ENCODE measurements around the gene ADAMTS12. TPM values are rescaled to one million over a fixed set of nuclear protein-coding genes. Genes with fewer than 3 reads are reported as not detected.

The ADAMTS12 gene
- total and polyA plus RNA-seq, 2 of the 8 experiments (the other 6 are each of a cell fraction or from before 2014, with no cell fraction given): 6.4 to 12.8 TPM

- Histone ChIP-seq H2BK15ac (ENCODE audit: low read length) (no peak overlapping the region), H4K20me1 (replicated peaks in 1 of 2; ENCODE audit: control insufficient read depth in 1 of 2, insufficient read depth in 2 of 2, low read length in 2 of 2) (no peaks in the 10 kb centered on the region), H3K56ac (replicated peaks; ENCODE audit: insufficient read length, low read depth, low read length) (peak overlapping the region; percentile 47), H3K4me3 (ENCODE audit: extremely low read depth in 1 of 4, insufficient read depth in 2 of 4, low read depth in 3 of 4, low read length in 4 of 4) (no peak overlapping the region), H3K23me2 (ENCODE audit: low read depth, low read length) (no peaks in the 10 kb centered on the region), H3K27me3 (replicated peaks in 1 of 4; ENCODE audit: control insufficient read depth in 3 of 4, extremely low read depth in 1 of 4, insufficient read depth in 3 of 4, low read length in 3 of 4) (no peaks in the 10 kb centered on the region), H3K9ac (replicated peaks in 1 of 4; ENCODE audit: extremely low read depth in 1 of 4, low read depth in 3 of 4, low read length in 3 of 4) (no peak overlapping the region), H3K4me1 (replicated peaks in 1 of 4; ENCODE audit: control insufficient read depth in 3 of 4, insufficient read depth in 4 of 4, low read length in 3 of 4) (no peaks in the 10 kb centered on the region), H4K5ac (ENCODE audit: insufficient read length, low read depth, low read length) (no peak overlapping the region), H3K79me2 (ENCODE audit: control insufficient read depth in 1 of 2, insufficient read depth in 2 of 2, low read length in 2 of 2) (no peaks in the 10 kb centered on the region), H3K9me3 (ENCODE audit: insufficient read depth in 2 of 2, low read depth in 1 of 2, low read length in 1 of 2) (no peaks in the 10 kb centered on the region), H3K4ac (replicated peaks; ENCODE audit: insufficient read length, low read depth, low read length) (no peak overlapping the region), H2BK5ac (ENCODE audit: low read depth, low read length) (no peak overlapping the region), H3K14ac (ENCODE audit: insufficient read length) (no peak overlapping the region), H2BK120ac (replicated peaks; ENCODE audit: low read depth, low read length) (no peak overlapping the region), H2AK5ac (ENCODE audit: low read depth, low read length) (no peak overlapping the region), H3K79me1 (ENCODE audit: low read depth, low read length) (no peaks in the 10 kb centered on the region), H3K36me3 (ENCODE audit: control insufficient read depth in 2 of 4, insufficient read depth in 4 of 4, low read length in 3 of 4) (no peaks in the 10 kb centered on the region), H3K27ac (ENCODE audit: low read depth, low read length) (no peak overlapping the region), H2BK20ac (ENCODE audit: low read length) (no peak overlapping the region), H3K23ac (ENCODE audit: insufficient read length) (no peak overlapping the region), H4K91ac (replicated peaks; ENCODE audit: insufficient read length, low read length) (no peak overlapping the region), H2BK12ac (ENCODE audit: low read depth, low read length) (no peak overlapping the region), H2AFZ (ENCODE audit: low read length) (no peak overlapping the region), H3K4me2 (ENCODE audit: insufficient read depth in 1 of 2, low read depth in 2 of 2, low read length in 2 of 2) (no peak overlapping the region), H4K8ac (ENCODE audit: extremely low read depth, insufficient read depth, low read length) (no peak overlapping the region), H3K18ac (ENCODE audit: extremely low read depth, low read length) (no peak overlapping the region)
- 70% methylated on average over 1 of the region's 1 CpG; no CpG with 5 or more reads in 1 of the 2 experiments for WGBS, 2 experiments (ENCODE audit: extremely low coverage in 1 of 2, insufficient coverage in 1 of 2, insufficient read length in 1 of 2, insufficient replicate concordance in 2 of 2, low coverage in 1 of 2, low lambda C conversion rate in 2 of 2, missing lambda C conversion rate in 1 of 2)
- POLR2A ChIA-PET (ENCODE audit: partially characterized antibody): no interaction called here
- no peak for FAIRE-seq
- no peak for DNase-seq (ENCODE audit: low read depth in 1 of 2, low spot score in 2 of 2)
- CTCF ChIA-PET (ENCODE audit: partially characterized antibody): interaction anchor here (0.8 kb wide), 1 partner anchor 73 kb away, joined by 3 read pairs; no protein-coding TSS in a partner anchor
- no peak for TF ChIP-seq GTF2F1 (IDR thresholded peaks at IDR 0.05; ENCODE audit: borderline replicate concordance, low read depth, low read length)
- TF ChIP-seq JUN (IDR thresholded peaks at IDR 0.05; ENCODE audit: low read depth, low read length): no peak
- TF ChIP-seq CHD2 (IDR thresholded peaks at IDR 0.05; ENCODE audit: low read length): no peak
- TF ChIP-seq HDAC6 (IDR thresholded peaks at IDR 0.05; ENCODE audit: low read depth, low read length): no peak
- TF ChIP-seq CHD1 (IDR thresholded peaks at IDR 0.05; ENCODE audit: low read depth, low read length): no peak
- no peak for TF ChIP-seq EZH2 (IDR thresholded peaks at IDR 0.05; ENCODE audit: low read depth, low read length, severe bottlenecking)
- TF ChIP-seq TAF1 (IDR thresholded peaks at IDR 0.05; ENCODE audit: low read depth, low read length): no peak
- TF ChIP-seq GABPA (IDR thresholded peaks at IDR 0.05; ENCODE audit: borderline replicate concordance, insufficient read depth, low read length): no peak
- TF ChIP-seq CBX5 (IDR thresholded peaks at IDR 0.05; ENCODE audit: low read depth, low read length): no peak
- TF ChIP-seq NRF1 (IDR thresholded peaks at IDR 0.05; ENCODE audit: low read depth, low read length): no peak
- no peak for TF ChIP-seq SIRT6 (IDR thresholded peaks at IDR 0.05; ENCODE audit: low read length)
- no peak for TF ChIP-seq POU5F1 (IDR thresholded peaks at IDR 0.05; ENCODE audit: low read depth, low read length)
- no peak for TF ChIP-seq SIX5 (IDR thresholded peaks at IDR 0.05; ENCODE audit: low read depth, low read length)
- TF ChIP-seq CTBP2 (IDR thresholded peaks at IDR 0.05; ENCODE audit: borderline replicate concordance, insufficient read depth, insufficient read length, low read length): no peak
- no peak for TF ChIP-seq TAF7 (optimal IDR thresholded peaks at IDR 0.05; ENCODE audit: borderline replicate concordance, low read depth, low read length)
- no peak for TF ChIP-seq ZNF274 (IDR thresholded peaks at IDR 0.05; ENCODE audit: borderline replicate concordance, extremely low read depth, low read length)
Measured at GRCh38 chr5:33720176-33720575, 171.6 kb downstream of the ADAMTS12 start.

Measured in H1 (cell line).